HG03045 (cell line): ENCODE measurements around the gene HOTAIR.

Source experiments
- ATAC-seq: cut with Tn5 transposase; IDR thresholded peaks from one replicate; pipeline ENCODE4 v1.9.1; 2021; ENCODE audit warnings: mild to moderate bottlenecking, moderate library complexity; ENCODE audit not compliant: unreplicated experiment

HOTAIR gene

DNA sequence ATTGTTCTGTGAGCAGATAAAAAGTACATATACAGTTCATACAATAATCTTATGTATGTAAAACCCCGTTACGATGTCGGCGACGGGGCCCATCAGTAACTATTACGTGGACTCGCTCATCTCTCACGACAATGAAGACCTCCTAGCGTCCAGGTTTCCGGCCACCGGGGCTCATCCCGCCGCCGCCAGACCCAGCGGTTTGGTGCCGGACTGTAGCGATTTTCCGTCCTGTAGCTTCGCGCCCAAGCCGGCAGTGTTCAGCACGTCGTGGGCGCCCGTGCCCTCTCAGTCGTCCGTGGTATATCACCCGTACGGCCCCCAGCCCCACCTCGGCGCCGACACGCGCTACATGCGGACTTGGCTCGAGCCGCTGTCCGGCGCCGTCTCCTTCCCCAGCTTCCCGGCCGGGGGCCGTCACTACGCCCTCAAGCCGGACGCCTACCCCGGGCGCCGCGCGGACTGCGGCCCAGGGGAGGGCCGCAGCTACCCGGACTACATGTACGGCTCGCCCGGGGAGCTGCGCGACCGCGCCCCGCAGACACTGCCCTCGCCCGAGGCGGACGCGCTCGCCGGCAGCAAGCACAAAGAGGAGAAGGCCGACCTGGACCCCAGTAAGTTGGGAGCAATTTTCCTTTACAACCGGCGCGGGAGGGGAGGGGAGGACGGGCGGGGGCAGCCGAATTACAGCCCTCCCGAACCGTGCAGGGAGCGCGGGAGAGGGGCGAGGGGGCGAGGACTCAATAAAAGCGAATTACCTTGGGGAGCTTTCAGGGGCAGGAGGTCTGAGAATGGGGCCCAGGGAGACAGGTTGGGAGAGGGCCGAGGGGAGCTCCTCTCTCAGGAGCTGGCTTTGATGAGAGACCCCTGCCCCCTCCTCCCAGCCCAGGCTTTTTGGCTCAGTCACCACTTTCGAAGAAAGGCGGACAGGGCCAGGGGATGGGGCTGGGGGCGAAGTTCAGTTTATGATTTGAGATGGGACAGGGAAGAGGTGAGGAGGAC is 25.7 kb upstream of the HOTAIR start, which contains the start of gene HOXC9:
Gene HOXC9, plus strand, starts transcription at position 46 of the 999 bp plus-strand sequence. Its CDS starts 28 bp downstream, at position 74.
- ATAC-seq: no peak

DNA sequence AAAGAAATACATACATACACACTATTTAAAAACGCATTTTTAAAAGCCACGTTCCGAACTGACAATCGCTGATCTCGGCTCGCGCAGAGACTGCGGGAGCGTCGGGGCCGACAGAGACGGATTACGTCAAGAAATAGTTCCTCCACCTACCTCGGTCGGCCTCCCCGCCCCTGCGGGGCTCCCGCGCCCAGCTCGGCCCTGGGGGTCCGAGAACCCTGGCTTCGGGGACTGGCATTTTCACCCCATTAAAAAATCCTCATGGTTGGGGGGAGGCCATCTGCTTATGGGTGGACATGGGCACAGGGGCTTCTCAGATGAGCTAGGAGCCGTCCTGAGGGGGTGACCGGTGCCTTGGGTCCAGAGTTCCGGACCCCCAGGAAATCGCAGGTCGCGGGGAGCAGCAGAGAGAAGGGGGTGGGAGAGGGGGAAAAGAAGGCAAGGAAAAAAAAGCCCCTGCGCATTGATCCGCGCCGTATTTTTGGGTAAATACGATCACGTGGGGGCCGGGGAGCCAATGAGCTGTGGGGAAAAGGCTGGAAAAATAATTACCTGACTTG is 24.9 kb upstream of the HOTAIR start:
- no peak for ATAC-seq

DNA sequence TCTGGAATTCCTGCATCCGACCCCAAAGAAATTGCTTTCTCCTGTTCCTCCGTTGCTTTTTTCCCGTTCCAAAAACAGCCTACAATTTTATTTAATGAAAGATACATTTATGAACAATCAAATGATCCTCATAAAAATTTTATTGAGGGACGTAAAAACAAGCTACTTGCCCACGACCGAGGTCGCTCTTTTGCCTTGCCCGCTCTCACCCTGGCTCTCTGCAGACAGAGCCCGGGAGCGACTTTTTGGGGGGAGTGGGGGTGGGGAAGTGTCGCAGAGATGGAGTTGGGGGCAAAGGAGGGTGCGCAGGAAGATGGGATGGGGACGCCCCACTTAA is 24.1 kb upstream of the HOTAIR start:
- ATAC-seq: no peak

DNA sequence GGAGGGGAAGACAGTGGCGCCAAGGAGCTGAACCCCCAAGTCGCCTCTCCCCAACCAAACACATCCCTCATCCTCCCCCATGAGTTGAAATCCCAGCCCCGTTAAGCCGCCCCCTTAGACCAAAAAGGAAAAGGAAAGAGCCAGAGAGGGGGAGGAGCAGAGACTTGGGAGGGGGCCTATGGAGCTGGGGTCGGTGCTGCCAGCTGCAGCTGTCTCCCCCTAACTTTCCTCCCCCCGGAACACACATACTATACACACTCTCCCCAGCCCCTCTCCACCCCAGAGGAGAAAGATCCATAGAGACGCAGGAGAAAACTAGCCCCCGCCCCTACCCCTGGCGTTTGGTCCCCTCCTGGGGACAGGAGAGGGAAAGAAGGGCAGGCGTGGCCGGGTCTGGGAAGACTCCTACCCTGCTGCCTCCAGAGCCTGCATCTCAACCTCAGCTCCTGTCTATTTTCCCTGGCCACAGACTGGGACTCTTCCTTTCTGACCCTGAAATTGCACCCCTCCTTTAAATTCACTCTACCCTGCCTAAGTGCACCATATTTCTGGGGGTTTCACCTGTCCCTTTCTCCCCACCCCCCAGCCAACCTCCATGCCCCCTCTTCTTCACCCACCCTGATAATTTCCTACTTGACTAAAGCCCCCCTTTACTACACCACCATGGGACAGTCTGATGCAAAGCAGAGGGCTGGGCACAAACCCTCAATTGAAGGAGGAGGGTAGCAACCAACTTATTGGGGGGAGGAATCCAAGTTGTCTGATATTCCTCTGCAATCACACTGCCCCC is 23.6 kb upstream of the HOTAIR start:
- no peak for ATAC-seq

DNA sequence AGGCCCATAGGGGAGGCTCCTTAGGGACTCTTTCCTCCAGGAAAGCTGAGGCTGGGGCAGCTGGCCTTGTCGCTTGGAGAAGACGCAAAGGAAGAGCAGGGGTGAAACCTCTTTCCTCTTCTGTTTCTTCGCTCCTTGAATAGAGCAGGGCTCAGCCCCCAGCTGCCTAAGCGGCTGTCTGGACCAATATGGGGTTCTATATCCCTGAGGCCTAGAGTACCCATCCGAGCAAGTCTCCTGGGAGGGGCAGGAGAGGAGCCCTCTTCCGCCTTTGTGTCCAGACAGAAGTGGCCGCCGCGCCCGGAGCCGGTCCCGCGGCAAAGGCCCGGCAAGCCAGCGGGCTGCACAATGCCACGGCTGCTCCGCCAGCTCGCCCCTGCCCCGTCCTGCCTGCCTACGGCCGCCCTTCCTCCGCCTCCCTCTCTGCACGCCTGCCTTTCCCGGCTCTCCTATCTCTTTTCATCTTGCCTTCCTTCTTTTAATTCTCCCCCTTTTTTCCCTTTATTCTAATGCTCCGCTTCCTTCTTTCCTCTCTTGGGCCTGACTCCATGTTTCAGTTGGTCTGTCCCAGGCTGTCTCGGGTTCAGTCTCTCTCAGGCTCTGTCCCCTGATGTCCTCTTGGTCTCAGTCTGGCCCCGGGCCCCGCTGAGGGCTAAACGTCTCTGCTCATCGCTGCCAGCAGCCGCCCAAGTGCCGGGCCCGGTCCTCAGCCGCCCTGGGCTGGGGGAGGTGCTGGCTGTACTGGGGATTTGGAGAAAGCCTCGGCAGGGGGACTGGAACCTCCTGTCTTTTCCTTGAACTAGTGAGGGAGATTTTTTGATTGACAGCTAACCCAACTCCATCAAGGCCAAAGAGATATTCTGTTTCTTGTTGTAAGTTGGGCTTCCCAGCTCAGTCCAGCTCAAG is 22.7 kb upstream of the HOTAIR start:
- no peak for ATAC-seq

DNA sequence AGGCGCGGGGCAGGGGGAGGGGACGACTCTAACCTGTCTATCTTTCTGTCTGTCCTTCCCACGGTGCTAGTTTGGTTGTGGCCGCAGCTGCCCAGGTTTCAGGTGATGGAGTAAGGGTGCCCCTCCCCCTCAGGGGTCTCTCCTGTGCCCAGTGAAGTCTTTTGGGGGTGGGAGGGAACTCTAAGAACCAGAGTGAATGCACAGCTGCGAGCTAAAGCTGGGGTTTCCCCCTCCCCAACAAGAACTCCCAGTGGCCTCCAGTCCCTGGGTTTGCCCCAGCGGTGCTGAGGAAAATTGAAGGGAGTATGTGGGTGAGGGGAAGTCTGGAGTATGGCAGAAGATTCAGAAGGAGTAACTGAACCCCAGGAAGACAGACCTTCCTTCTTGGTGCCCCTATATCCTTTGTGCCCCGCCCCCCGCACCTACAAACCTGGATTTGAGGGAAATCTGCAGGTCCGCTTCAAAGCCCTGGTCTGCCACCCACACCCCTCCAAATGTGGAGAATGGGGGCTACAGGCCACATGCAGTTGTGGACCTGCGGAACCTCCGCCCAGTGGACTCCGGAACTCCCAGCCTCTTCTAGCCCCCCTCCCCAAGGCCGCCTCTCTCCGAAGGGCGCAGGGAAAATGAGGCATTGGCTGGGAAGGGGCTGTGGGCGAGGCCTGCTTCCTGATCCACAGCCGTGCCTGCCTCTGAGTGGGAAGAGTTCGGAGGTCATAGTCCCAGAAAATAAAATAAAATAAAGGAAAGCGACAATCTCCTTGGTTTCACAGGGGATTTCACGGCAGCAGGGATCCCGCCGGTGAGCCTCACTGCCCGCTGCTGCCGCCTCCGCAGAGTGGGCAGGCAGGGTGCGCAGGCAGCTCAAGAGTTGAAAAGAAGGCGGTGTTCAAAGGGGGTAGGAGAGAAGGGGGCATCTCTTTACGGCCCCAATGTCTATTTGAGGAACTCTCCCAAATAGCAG is 21.8 kb upstream of the HOTAIR start:
- no peak for ATAC-seq

DNA sequence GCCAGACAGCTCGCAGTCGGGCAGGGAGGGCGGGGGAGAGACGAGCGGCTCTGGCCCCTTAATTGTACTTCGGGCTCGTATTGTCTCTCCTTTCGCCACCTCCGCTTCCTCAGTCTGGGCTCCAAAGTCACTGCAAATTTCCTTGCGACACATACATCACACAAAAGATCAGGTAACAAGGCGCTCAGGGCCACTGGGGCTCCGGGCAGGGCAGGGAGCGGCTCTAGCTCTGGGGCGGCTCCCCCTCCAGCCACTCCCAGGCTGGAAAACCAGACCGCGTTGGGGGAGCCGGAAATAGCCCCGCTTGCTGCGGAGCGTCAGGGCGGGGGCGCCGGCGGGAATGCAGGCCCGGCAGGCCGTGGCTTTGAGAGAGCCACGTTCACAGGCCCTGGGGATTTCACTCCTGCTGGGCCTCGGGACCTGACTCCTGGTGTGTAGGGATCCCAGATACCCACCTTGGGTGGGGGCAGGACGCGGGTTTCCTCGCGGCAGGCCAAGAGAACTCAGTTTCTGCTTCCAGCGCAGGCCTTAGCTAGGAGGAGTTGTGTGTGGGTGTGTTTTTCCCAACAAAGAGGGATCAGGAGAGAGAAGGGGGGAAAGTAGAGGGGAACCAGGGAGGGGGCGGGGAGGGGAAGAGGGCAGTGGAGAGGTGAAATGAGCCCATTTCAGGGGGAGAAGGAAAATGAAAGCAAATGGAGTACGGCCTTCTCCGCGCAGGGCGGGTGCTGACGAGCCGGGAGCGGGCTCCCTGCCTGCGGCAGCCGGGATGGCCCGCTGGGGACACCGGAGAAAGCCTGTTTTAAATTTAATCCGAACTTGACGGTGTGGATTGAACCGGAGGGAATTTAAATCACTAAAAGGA is 20.9 kb upstream of the HOTAIR start:
- no peak for ATAC-seq

DNA sequence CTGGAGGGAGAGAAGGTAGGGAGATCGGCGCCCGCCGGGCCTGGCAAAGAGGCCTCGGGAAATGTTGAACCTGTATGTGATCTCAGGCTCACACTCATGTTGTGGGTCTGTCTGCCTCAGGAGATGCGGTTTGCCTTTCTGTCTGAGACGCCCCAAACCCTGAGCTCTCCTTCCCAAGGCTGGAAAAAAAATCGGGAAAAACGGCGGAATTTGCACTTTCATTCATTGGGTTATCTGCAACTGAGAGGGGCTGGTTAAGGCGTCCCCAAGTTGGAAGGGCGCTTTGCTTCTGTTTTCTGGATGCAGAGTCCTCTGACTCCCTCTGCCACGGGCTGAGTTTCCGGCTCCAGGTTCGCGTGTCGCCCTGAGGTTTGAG is 20.2 kb upstream of the HOTAIR start:
- no peak for ATAC-seq

DNA sequence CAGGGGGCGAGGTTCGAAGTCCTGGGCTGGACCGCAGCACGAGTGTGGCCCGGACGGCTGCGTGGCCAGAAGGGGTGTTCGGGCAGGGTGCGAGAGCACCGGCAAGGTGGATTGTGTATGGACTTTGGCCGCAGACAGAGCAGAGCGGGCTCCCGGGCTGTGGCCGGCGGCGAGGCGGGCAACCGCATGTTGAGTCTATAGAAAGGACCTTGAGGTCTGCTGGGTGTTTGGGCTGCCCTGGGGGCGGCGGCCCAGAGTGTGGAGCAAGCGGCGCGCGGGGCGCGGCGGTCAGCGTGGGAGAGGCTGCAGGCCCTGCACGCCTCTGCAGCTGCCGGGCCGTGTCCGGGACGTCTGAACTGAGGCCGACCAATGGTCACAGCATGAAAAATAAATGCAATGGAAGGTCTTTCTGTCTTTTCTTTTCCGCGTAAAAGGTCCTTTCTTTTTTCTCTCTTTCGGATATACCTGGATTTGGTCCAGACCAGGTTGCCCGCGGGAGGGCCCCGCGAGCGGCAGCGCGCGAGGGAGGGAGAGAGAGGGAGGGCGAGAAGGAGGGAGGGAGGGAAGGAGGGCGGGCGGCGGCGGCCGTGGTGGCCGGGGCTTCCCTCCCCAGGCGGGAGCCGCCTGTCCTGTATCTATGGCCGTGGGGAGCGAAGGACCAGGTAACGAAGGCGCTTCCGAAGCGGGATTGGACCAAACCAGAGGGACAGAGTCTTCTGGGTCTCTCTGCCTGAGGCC is 19.7 kb upstream of the HOTAIR start:
- no peak for ATAC-seq

DNA sequence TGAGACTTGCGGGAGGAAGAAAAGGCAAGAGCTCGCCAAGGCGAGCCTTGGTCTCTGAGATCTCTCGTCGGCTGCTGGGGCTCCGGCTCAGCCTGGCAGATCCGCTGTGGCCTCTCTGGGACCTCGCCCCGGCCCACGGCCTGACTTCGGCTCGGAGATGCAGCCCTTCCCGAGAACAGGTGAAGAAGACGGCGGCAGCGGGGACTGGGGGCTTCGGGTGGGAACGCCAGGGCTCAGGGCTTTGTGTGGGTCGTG is 19.2 kb upstream of the HOTAIR start:
- no peak for ATAC-seq

DNA sequence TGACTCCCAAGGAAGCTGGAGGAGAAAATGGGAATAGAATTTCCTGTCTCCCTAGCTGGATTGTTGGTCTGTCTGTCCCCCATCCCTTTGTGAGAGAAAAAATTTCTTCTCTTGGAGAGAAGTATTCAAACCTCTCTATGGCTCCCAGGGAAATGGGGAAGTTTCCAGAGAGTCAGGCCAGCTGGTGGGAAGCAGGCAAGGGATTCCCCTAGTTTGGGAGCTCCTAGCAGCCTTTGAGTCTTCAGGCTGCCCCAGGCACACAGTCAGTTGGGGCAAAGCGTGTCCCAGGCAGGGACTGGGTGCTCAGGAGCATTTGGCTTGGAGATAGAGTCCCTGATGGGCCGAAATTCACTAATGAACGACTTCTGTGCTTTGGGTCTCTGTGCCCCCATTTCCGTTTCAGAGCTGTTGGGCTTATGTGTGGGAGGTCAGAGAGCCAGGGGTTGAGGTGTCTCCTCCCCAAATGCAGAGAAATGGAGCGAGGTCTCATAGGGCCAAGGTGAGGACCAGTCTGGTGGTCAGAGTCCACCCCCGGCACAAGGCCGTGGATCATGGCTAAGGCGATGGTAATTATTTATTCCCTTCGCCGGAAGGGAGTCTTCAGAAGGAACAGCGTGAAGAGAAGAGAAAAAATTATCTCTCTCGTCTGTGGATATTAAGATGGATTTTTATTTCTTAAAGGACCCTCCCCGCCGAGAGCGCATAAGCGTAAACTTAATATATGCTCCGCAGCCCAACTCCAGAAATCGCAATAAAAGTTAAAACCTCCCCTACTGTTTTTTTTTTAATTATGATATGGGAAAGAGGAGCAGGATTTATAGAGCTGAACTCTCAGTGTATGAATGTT is 18.6 kb upstream of the HOTAIR start:
- no peak for ATAC-seq

DNA sequence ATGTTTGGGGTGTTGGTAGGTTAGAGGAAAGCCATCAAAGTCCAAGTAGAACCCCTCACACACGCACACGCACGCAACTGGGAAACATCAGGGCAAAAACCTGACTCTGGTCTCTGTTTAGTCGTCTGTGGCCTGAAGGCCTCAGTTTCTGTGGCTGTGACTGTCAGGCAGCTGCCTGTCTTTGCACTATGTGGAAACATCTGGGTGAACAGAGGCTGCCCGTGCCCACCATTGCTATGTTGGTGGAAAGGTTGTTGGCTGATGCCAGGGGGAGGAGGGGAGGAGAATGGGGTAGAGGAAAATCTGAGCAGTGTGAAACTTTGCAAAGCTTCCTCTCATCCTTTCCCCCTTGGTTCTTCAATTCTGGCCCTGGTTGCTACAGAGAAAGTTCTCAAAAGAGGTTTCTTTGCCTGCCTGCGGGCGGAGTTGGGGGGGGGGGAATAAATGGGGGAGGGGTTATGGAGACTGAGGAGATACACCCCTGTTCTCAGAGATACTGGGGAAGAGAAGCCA is 17.7 kb upstream of the HOTAIR start:
- ATAC-seq: no peak

DNA sequence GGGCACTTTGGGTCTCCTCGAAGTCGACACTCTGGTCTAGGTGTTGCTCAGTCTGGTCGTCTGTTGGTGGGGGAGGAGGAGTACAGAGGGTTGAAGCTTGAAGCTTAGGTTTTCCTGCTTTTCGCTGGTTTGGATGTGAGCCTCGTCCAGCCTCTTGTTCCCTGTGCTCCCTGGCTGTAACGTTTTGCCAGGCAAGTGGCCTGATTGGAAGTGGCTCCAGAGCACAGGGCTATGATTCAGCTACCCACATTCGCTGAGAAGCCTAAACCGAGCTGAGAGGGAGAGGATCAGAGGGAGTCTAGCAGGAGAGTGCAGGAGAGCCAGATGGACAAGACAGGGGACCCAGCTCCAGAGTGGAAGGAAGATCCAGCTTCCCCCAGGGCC is 16.3 kb upstream of the HOTAIR start:
- no peak for ATAC-seq

DNA sequence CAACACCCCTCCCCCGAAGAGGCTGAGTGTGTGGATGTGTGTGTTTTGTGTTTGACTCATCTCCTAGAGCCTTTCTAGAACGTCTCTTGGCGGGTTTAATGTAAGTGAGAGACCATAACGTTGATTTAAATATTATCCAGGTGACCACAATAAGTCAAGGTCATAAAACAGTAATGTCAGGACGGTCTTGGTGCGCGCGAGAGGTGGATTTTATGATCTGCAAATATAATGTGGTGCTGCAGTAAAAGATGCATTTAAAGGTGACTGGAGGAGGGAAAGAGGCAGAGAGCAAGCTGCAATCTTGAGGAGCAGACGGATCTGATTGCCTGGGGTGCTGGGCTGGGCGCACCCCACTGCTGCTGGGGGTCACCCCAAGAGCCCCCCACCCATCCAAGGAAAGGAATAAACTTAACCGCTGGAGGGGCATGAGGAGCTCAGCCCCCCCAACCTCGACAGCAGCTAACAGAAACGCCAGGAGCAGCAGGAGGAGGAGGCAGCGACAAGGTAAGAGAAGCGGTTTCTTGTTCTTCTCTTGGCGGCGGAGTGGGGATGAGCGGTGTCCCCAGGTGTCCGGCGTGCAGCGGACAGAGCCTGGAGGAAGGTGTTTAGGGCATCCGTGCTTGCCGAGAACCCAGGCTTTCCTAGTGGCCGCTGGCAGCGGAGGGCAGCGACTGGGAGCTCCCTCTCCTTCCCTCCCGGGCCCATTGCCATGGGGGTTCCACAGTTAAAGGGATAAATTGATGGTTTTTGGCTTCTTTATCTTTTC is 15.7 kb upstream of the HOTAIR start:
- no peak for ATAC-seq

DNA sequence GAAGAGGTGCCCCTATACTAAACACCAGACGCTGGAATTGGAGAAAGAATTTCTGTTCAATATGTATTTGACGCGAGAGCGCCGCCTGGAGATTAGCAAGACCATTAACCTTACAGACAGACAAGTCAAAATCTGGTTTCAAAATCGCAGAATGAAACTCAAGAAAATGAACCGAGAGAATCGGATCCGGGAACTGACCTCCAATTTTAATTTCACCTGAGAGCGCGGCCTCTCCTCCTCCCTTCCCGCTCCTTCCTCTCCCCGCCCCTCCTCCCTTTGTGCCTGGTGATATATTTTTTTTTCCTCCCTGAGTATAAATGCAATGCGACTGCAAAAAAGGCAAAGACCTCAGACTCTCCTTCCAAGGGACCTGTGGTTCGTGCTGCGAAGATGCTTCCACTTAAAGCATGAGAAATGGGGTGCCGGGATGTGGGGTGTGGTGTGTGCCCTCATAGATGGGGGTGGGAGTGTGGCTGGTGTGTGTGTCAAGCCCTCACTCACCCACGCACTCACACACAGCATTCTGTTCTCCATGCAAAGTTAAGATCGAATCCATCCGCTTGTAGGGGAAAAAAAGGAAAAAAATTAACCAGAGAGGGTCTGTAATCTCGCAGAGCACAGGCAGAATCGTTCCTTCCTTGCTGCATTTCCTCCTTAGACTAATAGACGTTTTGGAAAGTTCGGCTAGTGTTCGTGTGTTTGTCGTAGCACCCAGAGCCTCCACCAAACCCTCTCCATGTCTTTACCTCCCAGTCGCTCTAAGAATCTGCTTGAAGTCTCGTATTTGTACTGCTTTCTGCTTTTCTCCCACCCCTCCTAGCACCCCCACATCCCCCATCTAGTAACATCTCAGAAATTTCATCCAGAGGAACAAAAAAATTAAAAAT is 14.7 kb upstream of the HOTAIR start:
- ATAC-seq: no peak
